Measurements from ENCODE around the gene OR1L1.

OR1L1 gene

DNA sequence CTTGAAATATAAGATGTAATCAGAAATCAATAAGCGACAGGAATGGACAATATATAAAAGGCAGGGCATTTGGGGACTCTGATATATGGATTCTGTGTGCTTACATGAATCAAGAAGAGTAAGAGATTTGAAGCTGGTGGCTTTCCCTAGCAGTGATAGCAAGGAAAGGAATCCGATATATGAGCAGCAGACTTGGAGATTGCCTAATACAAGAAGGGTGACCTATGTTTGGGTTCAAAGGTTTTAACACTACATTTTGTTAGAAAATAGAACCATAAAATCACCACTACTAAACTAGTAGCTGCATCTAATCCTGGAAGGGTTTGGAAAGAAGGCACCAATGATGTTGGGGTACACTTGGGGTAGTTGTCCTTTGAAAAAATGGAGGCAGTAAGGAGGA lies 11.0 kb downstream of the OR1L1 start:
- Histone ChIP-seq H3K27me3 (replicated peaks) (no peaks in the 10 kb centered on the region), H3K36me3 (replicated peaks) (no peaks in the 10 kb centered on the region), H3K27ac (no peak overlapping the region), H3K4me3 (ENCODE audit: low read depth, low read length) (no peak overlapping the region)
- no peak for TF ChIP-seq CTCF (IDR thresholded peaks at IDR 0.05; ENCODE audit: low read depth, low read length, missing control alignments)
- in situ Hi-C loops (cut with HindIII; ENCODE audit: low pct_ligation_motif_present, low sequenced_read_pairs) = no loop called here
- no peak for DNase-seq

- DNase-seq = no peak
- no peaks in the 10 kb centered on the region for H3K36me3 ChIP-seq (replicated peaks)
- TF ChIP-seq CTCF (IDR thresholded peaks at IDR 0.05; ENCODE audit: low read depth, low read length, missing control alignments) = no peak
These were observed 23.3 kb downstream of the OR1L1 start for GRCh38 chr9:122684851-122685250.

GRCh38 chr9:122695696-122696095 lies 34.2 kb downstream of the OR1L1 start:
- in situ Hi-C loops (cut with HindIII; ENCODE audit: low pct_ligation_motif_present, low sequenced_read_pairs) = no loop called here
- no peak for TF ChIP-seq CTCF (IDR thresholded peaks at IDR 0.05; ENCODE audit: low read depth, low read length, missing control alignments)
- H3K36me3 ChIP-seq (replicated peaks) = no peaks in the 10 kb centered on the region
- peak; percentile 25 for DNase-seq
- H3K27ac ChIP-seq = no peak overlapping the region
- no peaks in the 10 kb centered on the region for H3K27me3 ChIP-seq (replicated peaks)
- H3K4me3 ChIP-seq (ENCODE audit: low read depth, low read length) = no peak overlapping the region

More at GRCh38 chr9:122684851-122685250, 23.3 kb downstream of the OR1L1 start:
- Histone ChIP-seq H3K27me3 (replicated peaks) (no peaks in the 10 kb centered on the region), H3K4me3 (ENCODE audit: low read depth, low read length) (no peak overlapping the region), H3K27ac (no peak overlapping the region)
- in situ Hi-C loops (cut with HindIII; ENCODE audit: low pct_ligation_motif_present, low sequenced_read_pairs) = no loop called here
